ENCODE data around the gene AKT3.

- TF ChIP-seq EZH2phosphoT487 (IDR thresholded peaks at IDR 0.05; ENCODE audit: borderline replicate concordance) (no peak), CTCF (conservative IDR thresholded peaks at IDR 0.05; ENCODE audit: low read length) (no peak)
Measured at GRCh38 chr1:243554686-243555085, 295.4 kb downstream of the AKT3 start.
